HCT116 (cell line): ENCODE measurements around the gene RIC8B. TPM values are rescaled to one million over a fixed set of nuclear protein-coding genes. Genes with fewer than 3 reads are reported as not detected.

Experiments used
- ATAC-seq: fragments of 200-7000 bp; cut with Tn5 transposase; 2 replicates; pipeline ENCODE4 v1.9.1; 2020; ENCODE audit warnings: mild to moderate bottlenecking, moderate library complexity
- BruUV-seq: library from RNA; stranded (reverse); fragments of 400-500 nt; replicated peaks from 2 replicates; lab custom pipeline; 2021; lab: Mats Ljungman, UMichigan
- CTCF ChIA-PET: fragments of 300-600 bp; sonication (Branson Sonifier 250); formaldehyde crosslinking; loops from one replicate; lab custom pipeline; 2021; ENCODE audit warnings: antibody characterized with exemption; lab: Charles Lee
- POLR2A ChIA-PET: fragments of 300-600, 350-600 bp; sonication (Branson Sonifier 250); formaldehyde crosslinking; loops from one replicate; lab custom pipeline; 2021; ENCODE audit warnings: antibody characterized with exemption; lab: Charles Lee
- RAD21 ChIA-PET, 2 experiments: fragments of 300-600 bp; sonication (Branson Sonifier 250); formaldehyde crosslinking; loops; one replicate each; lab custom pipeline; 2023; ENCODE audit warnings: low total read pairs in 2 of 2; ENCODE audit not compliant: uncharacterized antibody in 2 of 2, unreplicated experiment in 2 of 2, low non-redundant PET in 1 of 2; lab: Charles Lee
- DNase-seq: peaks from one replicate; pipeline ENCODE4 v3.0.0-alpha.2; 2010; ENCODE audit warnings: low read depth, low spot score
- H2AFZ ChIP-seq: fragments of 200-600 bp; shearing (Covaris generic), sonication (generic); 2 replicates; pipeline ENCODE4 v1.6.1; 2017; ENCODE audit warnings: low read depth, mixed run types, mixed read lengths, antibody characterized with exemption, low read length; ENCODE audit not compliant: poor library complexity, severe bottlenecking
- H3K27ac ChIP-seq: 2 replicates; pipeline ENCODE4 v1.5.1; 2012; ENCODE audit warnings: low read depth, low read length
- H3K27me3 ChIP-seq: fragments of 200-600 bp; sonication (generic); 2 replicates; pipeline ENCODE4 v1.6.1; 2016; ENCODE audit warnings: mixed run types, low read length, mixed read lengths; ENCODE audit not compliant: insufficient read depth
- H3K36me3 ChIP-seq, 2 experiments: fragments of 200-500 bp in 1 of 2; fragments of 200-600 bp in 1 of 2; sonication (Bioruptor generic) in 1 of 2; sonication (generic) in 1 of 2; 2 replicates each; pipeline versions ENCODE4 v1.5.1 to v1.6.1; 2014 to 2016; ENCODE audit warnings: low read length in 2 of 2, inconsistent platforms in 1 of 2, mixed read lengths in 1 of 2, mixed run types in 1 of 2; ENCODE audit not compliant: insufficient read depth in 2 of 2, control insufficient read depth in 1 of 2
- H3K4me1 ChIP-seq, 2 experiments: fragments of 200-600 bp in 1 of 2; sonication (generic) in 1 of 2; 2 replicates each; pipeline versions ENCODE4 v1.5.1 to v1.6.1; 2012 to 2017; ENCODE audit warnings: low read length in 2 of 2, inconsistent platforms in 1 of 2, mild to moderate bottlenecking in 1 of 2, mixed read lengths in 1 of 2, mixed run types in 1 of 2, moderate library complexity in 1 of 2; ENCODE audit not compliant: insufficient read depth in 2 of 2, control insufficient read depth in 1 of 2
- H3K4me2 ChIP-seq: fragments of 200-600 bp; sonication (generic); 2 replicates; pipeline ENCODE4 v1.6.1; 2017; ENCODE audit warnings: mixed run types, low read length, mixed read lengths
- H3K4me3 ChIP-seq, 2 experiments: fragments of 200-600 bp in 1 of 2; sonication (generic) in 1 of 2; replicated peaks in 1 of 2; 2 replicates each; pipeline ENCODE4 v1.5.1; 2011 to 2016; ENCODE audit warnings: low read length in 2 of 2, control low read depth in 1 of 2, low read depth in 1 of 2, mild to moderate bottlenecking in 1 of 2, mixed read lengths in 1 of 2, mixed run types in 1 of 2
- H3K79me2 ChIP-seq: fragments of 200-600 bp; sonication (generic); 2 replicates; pipeline ENCODE4 v1.6.1; 2017; ENCODE audit warnings: mild to moderate bottlenecking, mixed run types, low read length, moderate library complexity, mixed read lengths; ENCODE audit not compliant: insufficient read depth
- H3K9ac ChIP-seq: fragments of 200-600 bp; sonication (generic); 2 replicates; pipeline ENCODE4 v1.6.1; 2016; ENCODE audit warnings: low read length, mixed read lengths
- H3K9me2 ChIP-seq: fragments of 200-600 bp; sonication (generic), shearing (Covaris generic); 2 replicates; pipeline ENCODE4 v1.6.1; 2017; ENCODE audit warnings: mixed run types, mild to moderate bottlenecking, moderate library complexity; ENCODE audit not compliant: insufficient read depth
- H3K9me3 ChIP-seq, 2 experiments: fragments of 200-500 bp in 1 of 2; fragments of 200-600 bp in 1 of 2; sonication (Bioruptor generic) in 1 of 2; sonication (generic) in 1 of 2; 2 replicates each; pipeline ENCODE4 v1.6.1; 2014 to 2017; ENCODE audit warnings: low read length in 2 of 2, mixed read lengths in 2 of 2, inconsistent platforms in 1 of 2, low read depth in 1 of 2, mild to moderate bottlenecking in 1 of 2, mixed run types in 1 of 2, moderate library complexity in 1 of 2; ENCODE audit not compliant: control insufficient read depth in 1 of 2, insufficient read depth in 1 of 2
- H4K20me1 ChIP-seq: fragments of 200-600 bp; sonication (generic), shearing (Covaris generic); 2 replicates; pipeline ENCODE4 v1.6.1; 2017; ENCODE audit warnings: mixed run types, mild to moderate bottlenecking, moderate library complexity; ENCODE audit not compliant: insufficient read depth
- ATF3 ChIP-seq: IDR thresholded peaks from 2 replicates; pipeline ENCODE4 v1.6.1; 2012
- EZH2 ChIP-seq: fragments of 200-600 bp; sonication (generic); IDR thresholded peaks from 2 replicates; pipeline ENCODE4 v1.6.1; 2017; ENCODE audit warnings: antibody characterized with exemption, mixed run types
- POLR2A ChIP-seq: IDR thresholded peaks from 2 replicates; pipeline ENCODE4 v1.7.0; 2011; ENCODE audit warnings: borderline replicate concordance; ENCODE audit not compliant: insufficient read depth, insufficient read length; ENCODE audit errors: extremely low read depth
- RAD21 ChIP-seq: IDR thresholded peaks from 2 replicates; pipeline ENCODE4 v1.6.1; 2012; ENCODE audit warnings: low read depth, mild to moderate bottlenecking
- SP1 ChIP-seq: IDR thresholded peaks from 2 replicates; pipeline ENCODE4 v1.6.1; 2012; ENCODE audit warnings: low read depth
- ZNF274 ChIP-seq: fragments of 200-500 bp; sonication (Bioruptor generic); IDR thresholded peaks from 2 replicates; pipeline ENCODE4 v1.6.1; 2014; ENCODE audit warnings: mild to moderate bottlenecking, low read depth, low read length, inconsistent platforms
- intact Hi-C: fragments of 100-400 bp; cut with micrococcal nuclease; formaldehyde crosslinking; loops from 2 replicates; pipeline ENCODE4 v1.10.0; 2022
- total RNA-seq: library from RNA; stranded (reverse); gene quantifications from one replicate; pipeline ENCODE4 v1.2.1, GENCODE V29; 2021; ENCODE audit not compliant: unreplicated experiment

RIC8B gene
- total RNA-seq, 1 experiment from 2014 or later: 16.7 TPM

DNA sequence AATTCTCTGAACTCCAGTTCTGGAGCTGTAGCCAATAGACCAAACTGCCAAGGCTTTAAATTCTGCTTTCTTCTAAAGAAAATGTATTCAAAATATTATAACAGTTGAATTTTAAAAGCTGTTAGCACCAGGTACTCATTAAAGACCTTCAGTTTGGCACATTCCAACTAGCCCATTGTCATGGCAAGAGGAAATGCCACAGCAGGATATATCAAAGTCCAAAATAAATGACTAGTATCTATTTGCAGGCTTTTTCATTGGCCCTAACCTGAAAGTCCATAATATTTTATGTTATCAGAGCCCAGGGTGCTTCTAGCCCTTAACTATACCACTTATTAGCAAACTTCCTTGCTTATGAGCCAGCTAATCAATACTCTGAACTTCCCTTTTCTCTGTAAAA lies 3.1 kb upstream of the RIC8B start (continued):
- TF ChIP-seq ATF3: no peak
- TF ChIP-seq ZNF274: no peak
- TF ChIP-seq SP1: no peak
- no peak for TF ChIP-seq EZH2

GRCh38 chr12:106773286-106774004 lies 1.0 kb upstream of the RIC8B start:
- TSS peak; percentile 96 for BruUV-seq
- ChIA-PET RAD21 (no interaction called here), CTCF (no interaction called here), POLR2A (interaction anchor here (1.1 kb wide), 1 partner anchor 8 kb away, joined by 10 read pairs; no protein-coding TSS in a partner anchor)
- Histone ChIP-seq H3K4me1 (peaks cover 2 to 19% of the 10 kb centered on the region in 2 experiments; a peak in 2 of 4 replicates), H3K27ac (peak overlapping the region; percentile 85), H3K9ac (peak overlapping the region; percentile 42; the same call in 1 of the 2 replicates), H3K4me2 (peak overlapping the region; percentile 87), H3K9me3 (no peaks in the 10 kb centered on the region), H2AFZ (peak overlapping the region; percentile 65), H3K36me3 (no peaks in the 10 kb centered on the region), H3K9me2 (no peaks in the 10 kb centered on the region), H3K4me3 (peak overlapping the region; percentile 92 to 95), H4K20me1 (no peaks in the 10 kb centered on the region), H3K79me2 (peaks cover 37% of the 10 kb centered on the region), H3K27me3 (no peaks in the 10 kb centered on the region)
- intact Hi-C loops: no loop called here
- ATAC-seq (no peak), DNase-seq (no peak)
- TF ChIP-seq POLR2A: peak; percentile 1
- TF ChIP-seq RAD21: no peak
